ENCODE data around the gene CES3.
"Not testable (repeated sequence)": the region's sequence is repeated elsewhere in the genome, so short reads cannot be mapped to it uniquely, and the experiment has no call there.

The CES3 gene

GRCh38 chr16:66939366-66939765 lies 21.7 kb upstream of the CES3 start:
- Histone ChIP-seq H3K9ac (ENCODE audit: low read length) (no peak overlapping the region), H3K4me3 (ENCODE audit: low read length) (no peak overlapping the region), H3K27me3 (ENCODE audit: control insufficient read depth, insufficient read depth, low read length) (no peaks in the 10 kb centered on the region), H3K27ac (ENCODE audit: low read length) (no peak overlapping the region), H3K4me1 (ENCODE audit: control insufficient read depth, low read depth, low read length) (no peaks in the 10 kb centered on the region), H3K9me3 (ENCODE audit: control insufficient read depth, low read depth, low read length) (no peaks in the 10 kb centered on the region), H3K36me3 (ENCODE audit: control insufficient read depth, low read depth, low read length) (peaks cover 11% of the 10 kb centered on the region)

- no peaks in the 10 kb centered on the region for H3K4me1 ChIP-seq (ENCODE audit: control insufficient read depth, low read depth, low read length)
- no peaks in the 10 kb centered on the region for H3K27me3 ChIP-seq (ENCODE audit: control insufficient read depth, insufficient read depth, low read length)
- no peak overlapping the region for H3K4me3 ChIP-seq (ENCODE audit: low read length)
- no peak overlapping the region for H3K27ac ChIP-seq (ENCODE audit: low read length)
- H3K9me3 ChIP-seq (ENCODE audit: control insufficient read depth, low read depth, low read length), result no peaks in the 10 kb centered on the region
- H3K9ac ChIP-seq (ENCODE audit: low read length), result no peak overlapping the region
- H3K36me3 ChIP-seq (ENCODE audit: control insufficient read depth, low read depth, low read length), result peaks cover 11% of the 10 kb centered on the region
Observed at GRCh38 chr16:66940236-66940635, 20.8 kb upstream of the CES3 start.

DNA sequence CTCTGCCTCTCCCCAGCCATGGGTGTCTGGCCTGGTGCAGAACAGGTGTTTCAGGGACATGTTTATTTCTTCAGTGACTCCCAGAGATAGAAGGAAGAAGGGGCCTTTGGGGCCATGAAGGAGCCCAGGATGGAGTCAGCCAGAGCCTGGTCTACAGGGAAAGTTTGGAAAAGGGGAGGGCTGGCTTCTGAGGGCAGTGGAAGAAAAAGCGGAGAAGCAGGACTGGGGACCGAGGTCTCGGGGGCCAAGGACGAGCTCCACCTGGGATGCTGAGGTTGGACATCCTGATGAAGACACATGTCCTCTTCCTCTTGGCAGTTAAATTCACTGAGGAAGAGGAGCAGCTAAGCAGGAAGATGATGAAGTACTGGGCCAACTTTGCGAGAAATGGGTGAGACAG lies 18.1 kb upstream of the CES3 start:
- no peak overlapping the region for H3K27ac ChIP-seq (ENCODE audit: low read length)
- no peak overlapping the region for H3K9ac ChIP-seq (ENCODE audit: low read length)
- H3K9me3 ChIP-seq (ENCODE audit: control insufficient read depth, low read depth, low read length), result no peaks in the 10 kb centered on the region
- no peak overlapping the region for H3K4me3 ChIP-seq (ENCODE audit: low read length)
- peaks cover 11% of the 10 kb centered on the region for H3K36me3 ChIP-seq (ENCODE audit: control insufficient read depth, low read depth, low read length)
- no peaks in the 10 kb centered on the region for H3K27me3 ChIP-seq (ENCODE audit: control insufficient read depth, insufficient read depth, low read length)
- H3K4me1 ChIP-seq (ENCODE audit: control insufficient read depth, low read depth, low read length), result no peaks in the 10 kb centered on the region

DNA sequence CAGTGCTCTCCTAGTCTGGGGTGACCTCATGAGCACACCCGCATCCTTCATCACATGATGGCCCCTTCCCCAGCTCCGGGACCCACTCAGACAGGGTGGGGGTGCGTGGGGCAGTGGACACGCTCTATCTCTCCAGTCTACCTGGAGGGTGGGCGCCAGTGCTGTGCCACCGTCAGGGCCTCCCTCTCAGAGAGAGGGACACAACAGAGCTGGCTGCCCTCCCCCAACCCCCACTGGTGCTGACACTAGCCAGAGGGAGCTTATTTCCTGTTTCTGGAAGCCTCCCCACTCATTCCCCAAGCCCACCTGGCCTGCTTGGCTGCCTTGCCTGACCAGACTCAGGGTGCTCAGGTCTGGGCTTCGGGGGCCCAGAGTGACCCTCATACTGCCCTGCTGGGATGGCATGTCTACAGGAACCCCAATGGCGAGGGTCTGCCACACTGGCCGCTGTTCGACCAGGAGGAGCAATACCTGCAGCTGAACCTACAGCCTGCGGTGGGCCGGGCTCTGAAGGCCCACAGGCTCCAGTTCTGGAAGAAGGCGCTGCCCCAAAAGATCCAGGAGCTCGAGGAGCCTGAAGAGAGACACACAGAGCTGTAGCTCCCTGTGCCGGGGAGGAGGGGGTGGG lies 17.5 kb upstream of the CES3 start:
- H3K9me3 ChIP-seq (ENCODE audit: control insufficient read depth, low read depth, low read length), result no peaks in the 10 kb centered on the region
- no peaks in the 10 kb centered on the region for H3K27me3 ChIP-seq (ENCODE audit: control insufficient read depth, insufficient read depth, low read length)
- H3K4me3 ChIP-seq (ENCODE audit: low read length), result no peak overlapping the region
- no peak overlapping the region for H3K27ac ChIP-seq (ENCODE audit: low read length)
- H3K36me3 ChIP-seq (ENCODE audit: control insufficient read depth, low read depth, low read length), result peaks cover 11% of the 10 kb centered on the region
- H3K4me1 ChIP-seq (ENCODE audit: control insufficient read depth, low read depth, low read length), result no peaks in the 10 kb centered on the region
- H3K9ac ChIP-seq (ENCODE audit: low read length), result no peak overlapping the region

GRCh38 chr16:66944054-66944441 lies 17.0 kb upstream of the CES3 start:
- Histone ChIP-seq H3K27me3 (ENCODE audit: control insufficient read depth, insufficient read depth, low read length) (no peaks in the 10 kb centered on the region), H3K4me1 (ENCODE audit: control insufficient read depth, low read depth, low read length) (no peaks in the 10 kb centered on the region), H3K9ac (ENCODE audit: low read length) (no peak overlapping the region), H3K36me3 (ENCODE audit: control insufficient read depth, low read depth, low read length) (peaks cover 11% of the 10 kb centered on the region), H3K4me3 (ENCODE audit: low read length) (no peak overlapping the region), H3K9me3 (ENCODE audit: control insufficient read depth, low read depth, low read length) (no peaks in the 10 kb centered on the region), H3K27ac (ENCODE audit: low read length) (no peak overlapping the region)

DNA sequence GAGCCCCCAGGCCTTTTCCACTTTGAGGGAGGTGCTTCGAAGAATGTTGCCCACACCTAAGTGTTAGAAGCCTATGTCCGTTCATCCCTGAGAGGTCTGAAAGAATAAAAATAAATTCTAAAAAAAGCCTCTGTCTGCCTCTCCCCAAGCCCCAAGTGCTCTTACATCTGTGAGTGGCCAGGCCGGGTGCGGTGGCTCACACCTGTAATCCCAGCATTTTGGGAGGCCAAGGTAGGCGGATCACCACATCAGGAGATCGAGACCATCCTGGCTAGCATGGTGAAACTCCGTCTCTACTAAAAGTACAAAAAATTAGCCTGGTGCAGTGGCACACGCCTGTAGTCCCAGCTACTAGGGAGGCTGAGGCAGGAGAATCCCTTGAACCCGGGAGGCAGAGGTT lies 16.1 kb upstream of the CES3 start:
- H3K27me3 ChIP-seq (ENCODE audit: control insufficient read depth, insufficient read depth, low read length); H3K4me3 ChIP-seq (ENCODE audit: low read length); H3K27ac ChIP-seq (ENCODE audit: low read length); H3K9ac ChIP-seq (ENCODE audit: low read length); H3K9me3 ChIP-seq (ENCODE audit: control insufficient read depth, low read depth, low read length); H3K4me1 ChIP-seq (ENCODE audit: control insufficient read depth, low read depth, low read length): not testable (repeated sequence)
- H3K36me3 ChIP-seq (ENCODE audit: control insufficient read depth, low read depth, low read length), result peaks cover 11% of the 10 kb centered on the region

GRCh38 chr16:66945939-66946338 lies 15.1 kb upstream of the CES3 start:
- no peak overlapping the region for H3K4me3 ChIP-seq (ENCODE audit: low read length)

DNA sequence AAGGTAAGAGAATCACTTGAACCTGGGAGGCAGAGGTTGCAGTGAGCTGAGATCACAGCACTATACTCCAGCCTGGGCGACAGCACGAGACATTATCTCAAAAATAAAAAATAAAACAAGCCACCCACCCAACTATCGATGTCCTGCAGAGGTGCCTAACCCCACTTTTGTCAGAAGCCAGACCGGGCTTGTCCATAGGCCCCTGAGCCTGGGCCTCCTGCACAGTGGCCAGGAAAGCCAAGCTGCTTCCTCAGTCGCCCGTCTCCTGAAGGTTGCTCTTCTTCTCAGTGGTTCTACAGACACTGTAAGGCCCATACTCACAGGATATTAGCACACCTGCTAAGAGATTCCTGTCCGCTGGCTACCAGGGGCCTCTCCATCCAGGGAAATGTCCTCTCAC lies 14.5 kb upstream of the CES3 start:
- no peak overlapping the region for H3K9ac ChIP-seq (ENCODE audit: low read length)
- H3K27me3 ChIP-seq (ENCODE audit: control insufficient read depth, insufficient read depth, low read length), result no peaks in the 10 kb centered on the region
- H3K36me3 ChIP-seq (ENCODE audit: control insufficient read depth, low read depth, low read length), result peaks cover 3% of the 10 kb centered on the region
- no peaks in the 10 kb centered on the region for H3K4me1 ChIP-seq (ENCODE audit: control insufficient read depth, low read depth, low read length)
- H3K4me3 ChIP-seq (ENCODE audit: low read length), result no peak overlapping the region
- no peaks in the 10 kb centered on the region for H3K9me3 ChIP-seq (ENCODE audit: control insufficient read depth, low read depth, low read length)
- H3K27ac ChIP-seq (ENCODE audit: low read length), result no peak overlapping the region

More at GRCh38 chr16:66945939-66946338, 15.1 kb upstream of the CES3 start:
- Histone ChIP-seq H3K27ac (ENCODE audit: low read length) (no peak overlapping the region), H3K9ac (ENCODE audit: low read length) (no peak overlapping the region), H3K27me3 (ENCODE audit: control insufficient read depth, insufficient read depth, low read length) (no peaks in the 10 kb centered on the region), H3K4me1 (ENCODE audit: control insufficient read depth, low read depth, low read length) (no peaks in the 10 kb centered on the region), H3K36me3 (ENCODE audit: control insufficient read depth, low read depth, low read length) (peaks cover 4% of the 10 kb centered on the region), H3K9me3 (ENCODE audit: control insufficient read depth, low read depth, low read length) (no peaks in the 10 kb centered on the region)

GRCh38 chr16:66946974-66947301 lies 14.1 kb upstream of the CES3 start:
- no peaks in the 10 kb centered on the region for H3K9me3 ChIP-seq (ENCODE audit: control insufficient read depth, low read depth, low read length)
- H3K36me3 ChIP-seq (ENCODE audit: control insufficient read depth, low read depth, low read length), result peaks cover 2% of the 10 kb centered on the region
- no peak overlapping the region for H3K9ac ChIP-seq (ENCODE audit: low read length)
- H3K4me3 ChIP-seq (ENCODE audit: low read length), result no peak overlapping the region
- no peak overlapping the region for H3K27ac ChIP-seq (ENCODE audit: low read length)
- no peaks in the 10 kb centered on the region for H3K4me1 ChIP-seq (ENCODE audit: control insufficient read depth, low read depth, low read length)
- H3K27me3 ChIP-seq (ENCODE audit: control insufficient read depth, insufficient read depth, low read length), result no peaks in the 10 kb centered on the region

- no peaks in the 10 kb centered on the region for H3K9me3 ChIP-seq (ENCODE audit: control insufficient read depth, low read depth, low read length)
- no peaks in the 10 kb centered on the region for H3K27me3 ChIP-seq (ENCODE audit: control insufficient read depth, insufficient read depth, low read length)
- H3K9ac ChIP-seq (ENCODE audit: low read length), result no peak overlapping the region
- no peak overlapping the region for H3K27ac ChIP-seq (ENCODE audit: low read length)
- no peaks in the 10 kb centered on the region for H3K36me3 ChIP-seq (ENCODE audit: control insufficient read depth, low read depth, low read length)
- no peaks in the 10 kb centered on the region for H3K4me1 ChIP-seq (ENCODE audit: control insufficient read depth, low read depth, low read length)
- H3K4me3 ChIP-seq (ENCODE audit: low read length), result no peak overlapping the region
Observed at GRCh38 chr16:66947302-66948065, 13.6 kb upstream of the CES3 start.

GRCh38 chr16:66948134-66948836 lies 12.8 kb upstream of the CES3 start:
- H3K4me1 ChIP-seq (ENCODE audit: control insufficient read depth, low read depth, low read length), result no peaks in the 10 kb centered on the region
- no peaks in the 10 kb centered on the region for H3K36me3 ChIP-seq (ENCODE audit: control insufficient read depth, low read depth, low read length)
- H3K27me3 ChIP-seq (ENCODE audit: control insufficient read depth, insufficient read depth, low read length), result no peaks in the 10 kb centered on the region
- no peak overlapping the region for H3K9ac ChIP-seq (ENCODE audit: low read length)
- no peak overlapping the region for H3K4me3 ChIP-seq (ENCODE audit: low read length)
- no peak overlapping the region for H3K27ac ChIP-seq (ENCODE audit: low read length)
- no peaks in the 10 kb centered on the region for H3K9me3 ChIP-seq (ENCODE audit: control insufficient read depth, low read depth, low read length)

DNA sequence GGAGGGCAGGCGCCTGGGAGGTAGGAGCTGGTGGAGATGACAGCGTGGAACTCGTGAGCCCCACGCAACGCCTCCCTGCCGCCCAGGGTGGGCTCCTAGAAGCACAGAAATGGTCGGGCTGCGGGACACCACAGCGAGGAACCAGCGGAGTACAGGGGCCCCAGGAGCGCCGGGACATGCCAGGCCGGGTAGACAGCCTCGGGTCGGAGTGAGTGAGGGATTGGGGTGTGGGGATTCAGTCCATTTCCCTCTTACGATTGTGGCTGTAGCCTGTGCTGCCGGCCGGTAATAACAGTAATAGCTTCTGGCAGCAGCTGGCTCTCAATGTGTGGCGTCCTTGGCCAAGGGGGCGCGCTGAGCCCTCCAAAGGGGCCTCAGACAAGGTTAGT lies 12.2 kb upstream of the CES3 start:
- Histone ChIP-seq H3K9ac (ENCODE audit: low read length) (no peak overlapping the region), H3K4me1 (ENCODE audit: control insufficient read depth, low read depth, low read length) (no peaks in the 10 kb centered on the region), H3K9me3 (ENCODE audit: control insufficient read depth, low read depth, low read length) (no peaks in the 10 kb centered on the region), H3K27ac (ENCODE audit: low read length) (no peak overlapping the region), H3K36me3 (ENCODE audit: control insufficient read depth, low read depth, low read length) (no peaks in the 10 kb centered on the region), H3K27me3 (ENCODE audit: control insufficient read depth, insufficient read depth, low read length) (no peaks in the 10 kb centered on the region), H3K4me3 (ENCODE audit: low read length) (no peak overlapping the region)
